SK-N-SH (cell line): ENCODE data around the gene TACO1. TPM values are rescaled to one million over a fixed set of nuclear protein-coding genes. Genes with fewer than 3 reads are reported as not detected.
A peak's percentile ranks its signal among the peaks of the same experiment; 100 is the strongest.

Source experiments
- CTCF ChIA-PET: fragments of 300-600, 350-600 bp; formaldehyde crosslinking; extraction: SDS; loops from one replicate; lab custom pipeline; 2021; lab: Yijun Ruan, JAX
- POLR2A ChIA-PET: fragments of 350-600 bp; sonication (Branson Sonifier 250); formaldehyde crosslinking; extraction: SDS; loops from one replicate; lab custom pipeline; 2020; ENCODE audit warnings: antibody characterized with exemption, inconsistent platforms; lab: Yijun Ruan, JAX
- DNase-seq: peaks from one replicate; pipeline ENCODE4 v3.0.0; 2012
- H2AFZ ChIP-seq: fragments of 200-600 bp; sonication (generic); 2 replicates; pipeline ENCODE4 v1.8.1; 2016; ENCODE audit warnings: antibody characterized with exemption, mild to moderate bottlenecking, low read depth
- H3F3A ChIP-seq: fragments of 200-600 bp; sonication (generic); replicated peaks from 2 replicates; pipeline ENCODE3; 2016; ENCODE audit warnings: antibody characterized with exemption, mild to moderate bottlenecking; ENCODE audit not compliant: insufficient read depth
- H3K27ac ChIP-seq, 2 experiments: fragments of 200-500 bp in 1 of 2; fragments of 200-600 bp in 1 of 2; sonication (Bioruptor generic) in 1 of 2; sonication (generic), shearing (Covaris generic) in 1 of 2; 2 replicates each; pipeline versions ENCODE4 v1.5.1 to v1.6.1; 2014 to 2016; ENCODE audit warnings: low read depth in 2 of 2, inconsistent platforms in 1 of 2, low read length in 1 of 2, mild to moderate bottlenecking in 1 of 2, mixed read lengths in 1 of 2
- H3K27me3 ChIP-seq: fragments of 200-600 bp; sonication (generic), shearing (Covaris generic); 2 replicates; pipeline ENCODE4 v1.6.1; 2016; ENCODE audit warnings: mixed run types; ENCODE audit not compliant: insufficient read depth
- H3K36me3 ChIP-seq, 2 experiments: fragments of 200-500 bp in 1 of 2; fragments of 200-600 bp in 1 of 2; sonication (Bioruptor generic) in 1 of 2; sonication (generic) in 1 of 2; replicated peaks in 1 of 2; 2 replicates each; pipeline versions ENCODE3 to v1.5.1; 2014 to 2016; ENCODE audit warnings: low read length in 1 of 2, mild to moderate bottlenecking in 1 of 2; ENCODE audit not compliant: insufficient read depth in 2 of 2, control insufficient read depth in 1 of 2
- H3K4me1 ChIP-seq, 2 experiments: fragments of 200-500 bp in 1 of 2; fragments of 200-600 bp in 1 of 2; sonication (Bioruptor generic) in 1 of 2; sonication (generic), shearing (Covaris generic) in 1 of 2; 2 replicates each; pipeline versions ENCODE4 v1.5.1 to v1.6.1; 2014 to 2016; ENCODE audit warnings: low read depth in 1 of 2, low read length in 1 of 2, mixed run types in 1 of 2; ENCODE audit not compliant: insufficient read depth in 2 of 2, control insufficient read depth in 1 of 2
- H3K4me2 ChIP-seq: fragments of 200-600 bp; sonication (generic), shearing (Covaris generic); 2 replicates; pipeline ENCODE4 v1.6.1; 2017; ENCODE audit warnings: mixed run types
- H3K4me3 ChIP-seq, 2 experiments: fragments of 200-500 bp in 1 of 2; fragments of 200-600 bp in 1 of 2; sonication (Bioruptor generic) in 1 of 2; sonication (generic), shearing (Covaris generic) in 1 of 2; 2 replicates each; pipeline versions ENCODE4 v1.5.1 to v1.8.1; 2014 to 2016; ENCODE audit warnings: low read depth in 2 of 2, inconsistent platforms in 1 of 2, low read length in 1 of 2, mild to moderate bottlenecking in 1 of 2, mixed read lengths in 1 of 2, moderate library complexity in 1 of 2
- H3K79me2 ChIP-seq: fragments of 200-600 bp; sonication (generic); 2 replicates; pipeline ENCODE4 v1.8.1; 2017; ENCODE audit warnings: mild to moderate bottlenecking; ENCODE audit not compliant: insufficient read depth
- H3K9ac ChIP-seq: fragments of 200-600 bp; sonication (generic); 2 replicates; pipeline ENCODE4 v1.6.1; 2017; ENCODE audit warnings: mixed run types
- H3K9me2 ChIP-seq: fragments of 200-600 bp; sonication (generic); 2 replicates; pipeline ENCODE4 v1.6.1; 2017; ENCODE audit warnings: mixed run types
- H3K9me3 ChIP-seq: fragments of 200-600 bp; sonication (generic); 2 replicates; pipeline ENCODE4 v1.6.1; 2017; ENCODE audit warnings: mixed run types, mild to moderate bottlenecking, moderate library complexity
- H4K20me1 ChIP-seq: fragments of 200-600 bp; sonication (generic); 2 replicates; pipeline ENCODE4 v1.6.1; 2017; ENCODE audit warnings: mild to moderate bottlenecking, mixed run types; ENCODE audit not compliant: insufficient read depth
- CHD2 ChIP-seq: fragments of 150-350 bp; IDR thresholded peaks from 2 replicates; pipeline ENCODE4 v1.6.1; 2018; ENCODE audit warnings: low read length; ENCODE audit not compliant: partially characterized antibody
- EP300 ChIP-seq, 2 experiments: IDR thresholded peaks; 2 replicates each; pipeline versions ENCODE4 v1.4.0 to v1.6.1; 2012; ENCODE audit warnings: borderline replicate concordance in 1 of 2, low read depth in 1 of 2, low read length in 1 of 2
- EZH2phosphoT487 ChIP-seq: fragments of 200-600 bp; sonication (generic); IDR thresholded peaks from 2 replicates; pipeline ENCODE4 v1.6.1; 2017; ENCODE audit warnings: low read depth, mixed run types, mild to moderate bottlenecking, antibody characterized with exemption, moderate library complexity, borderline replicate concordance
- FOSL2 ChIP-seq: IDR thresholded peaks from 2 replicates; pipeline ENCODE4 v1.4.0; 2012; ENCODE audit warnings: low read depth, mild to moderate bottlenecking, moderate library complexity, borderline replicate concordance
- FOXJ3 ChIP-seq: sonication (generic); formaldehyde crosslinking; IDR thresholded peaks from 2 replicates; pipeline ENCODE4 v1.5.1; 2020; ENCODE audit warnings: mild to moderate bottlenecking, missing genetic modification reagents
- GABPA ChIP-seq: IDR thresholded peaks from 2 replicates; pipeline ENCODE4 v1.4.0; 2012; ENCODE audit warnings: low read depth, mild to moderate bottlenecking
- GATA2 ChIP-seq: sonication (generic); formaldehyde crosslinking; IDR thresholded peaks from 2 replicates; pipeline ENCODE4 v1.5.0; 2020; ENCODE audit warnings: mild to moderate bottlenecking, missing genetic modification reagents
- MEF2A ChIP-seq: IDR thresholded peaks from 2 replicates; pipeline ENCODE4 v1.4.0; 2012; ENCODE audit warnings: low read depth, borderline replicate concordance
- MXI1 ChIP-seq: IDR thresholded peaks from 2 replicates; pipeline ENCODE4 v1.6.1; 2012; ENCODE audit warnings: mild to moderate bottlenecking, low read depth, low read length, improper control_type of control experiment
- NFIC ChIP-seq: IDR thresholded peaks from 2 replicates; pipeline ENCODE4 v1.4.0; 2012; ENCODE audit warnings: borderline replicate concordance
- NRF1 ChIP-seq: IDR thresholded peaks from 2 replicates; pipeline ENCODE4 v1.6.1; 2012; ENCODE audit warnings: low read depth, mild to moderate bottlenecking, low read length
- POLR2AphosphoS5 ChIP-seq: IDR thresholded peaks from 2 replicates; pipeline ENCODE4 v1.6.1; 2012; ENCODE audit warnings: low read depth, low read length
- RAD21 ChIP-seq: IDR thresholded peaks from 2 replicates; pipeline ENCODE4 v1.6.1; 2012; ENCODE audit warnings: mild to moderate bottlenecking, low read length
- RCOR1 ChIP-seq: fragments of 150-350 bp; IDR thresholded peaks from 2 replicates; pipeline ENCODE4 v1.6.1; 2017; ENCODE audit warnings: antibody characterized with exemption, low read length
- RFX5 ChIP-seq: IDR thresholded peaks from 2 replicates; pipeline ENCODE4 v1.6.1; 2012; ENCODE audit warnings: mild to moderate bottlenecking, improper control_type of control experiment, low read length
- RXRA ChIP-seq: IDR thresholded peaks from 2 replicates; pipeline ENCODE4 v1.4.0; 2012; ENCODE audit warnings: low read depth, mild to moderate bottlenecking, borderline replicate concordance
- SMC3 ChIP-seq: IDR thresholded peaks from 2 replicates; pipeline ENCODE4 v1.6.1; 2012; ENCODE audit warnings: low read depth, low read length, improper control_type of control experiment
- TAF1 ChIP-seq: IDR thresholded peaks from 2 replicates; pipeline ENCODE4 v1.6.1; 2012; ENCODE audit warnings: low read depth, mild to moderate bottlenecking, low read length, moderate library complexity, borderline replicate concordance
- TEAD4 ChIP-seq: IDR thresholded peaks from 2 replicates; pipeline ENCODE4 v1.4.0; 2012; ENCODE audit warnings: mild to moderate bottlenecking, borderline replicate concordance; ENCODE audit not compliant: insufficient read depth
- YY1 ChIP-seq: IDR thresholded peaks from 2 replicates; pipeline ENCODE4 v1.4.0; 2012; ENCODE audit warnings: low read depth, mild to moderate bottlenecking
- WGBS: methylation state at CpG from one replicate; pipeline ENCODE4 v1.1.6; 2017; ENCODE audit warnings: low lambda C conversion rate; 5-methylcytosine and 5-hydroxymethylcytosine counted together
- polyA plus RNA-seq, 3 experiments: library from polyadenylated mRNA; depleted of rRNA; stranded (reverse); fragments of >200 nt; gene quantifications; 2 replicates each; pipeline ENCODE4 v1.2.3, GENCODE V29; 2012
- TF ChIP-seq, protein P1 (sequence below): fragments of 150-350 bp; IDR thresholded peaks from 2 replicates; pipeline ENCODE4 v1.6.1; 2017; ENCODE audit warnings: antibody characterized with exemption, low read length, low read depth, borderline replicate concordance
- TF ChIP-seq, protein P2 (sequence below): fragments of 150-350 bp; IDR thresholded peaks from 2 replicates; pipeline ENCODE4 v1.6.1; 2016; ENCODE audit warnings: mild to moderate bottlenecking, low read depth, low read length
- TF ChIP-seq, protein P3 (sequence below): IDR thresholded peaks from 2 replicates; pipeline ENCODE4 v1.4.0; 2012; ENCODE audit warnings: low read depth, borderline replicate concordance
- TF ChIP-seq, protein P4 (sequence below): IDR thresholded peaks from 2 replicates; pipeline ENCODE4 v1.4.0; 2012; ENCODE audit warnings: low read depth
- TF ChIP-seq, protein P5 (sequence below): IDR thresholded peaks from 2 replicates; pipeline ENCODE4; 2012

Gene TACO1
- polyA plus RNA-seq, 1 of the 3 experiments (the other 2 are of a cell fraction): 37.9 TPM

DNA sequence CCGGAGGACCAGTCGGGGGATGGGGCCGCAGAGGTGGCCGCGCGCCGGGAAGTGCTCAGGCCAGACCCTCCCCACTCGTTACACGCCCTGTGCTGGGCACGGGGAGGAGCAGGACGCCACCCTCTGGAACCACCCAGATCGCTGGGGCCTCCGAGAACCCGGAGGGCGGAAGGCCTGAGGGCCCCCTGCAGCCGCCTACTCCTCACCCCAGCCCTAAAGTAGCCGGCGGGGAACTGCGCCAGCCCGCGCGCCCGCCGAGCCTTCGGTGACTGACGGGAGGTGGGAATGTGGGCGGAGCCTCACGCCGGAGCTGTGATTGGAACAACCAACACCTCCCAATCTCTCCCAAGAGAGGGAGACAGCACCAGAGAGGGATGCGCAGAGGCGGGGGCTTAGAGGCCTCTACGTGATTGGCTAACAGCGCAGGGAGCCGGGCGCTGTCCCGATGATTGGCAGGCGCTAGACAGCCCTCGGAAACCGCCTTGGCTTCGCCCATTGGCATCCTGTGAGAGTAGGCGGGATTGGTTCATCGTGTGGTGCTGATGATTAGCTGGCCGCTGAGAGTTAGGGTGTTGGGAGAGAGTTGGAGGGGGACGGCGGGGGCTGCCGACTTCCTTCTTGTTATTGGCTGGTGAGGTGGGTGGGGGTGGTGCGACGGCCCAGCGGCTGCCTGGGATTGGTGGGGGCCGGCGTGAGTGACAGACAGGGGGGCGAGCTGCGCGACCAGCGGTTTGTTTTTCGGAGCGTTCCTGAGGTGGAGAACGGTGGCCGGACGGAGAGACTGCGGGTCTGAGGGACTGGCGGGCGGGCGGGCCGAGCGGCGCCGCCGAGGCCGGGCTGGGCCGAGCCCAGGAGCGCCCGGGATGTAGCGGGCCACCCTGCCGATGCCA lies 21.2 kb downstream of the TACO1 start, which contains the start of gene MAP3K3:
TSS of gene MAP3K3 (plus strand) at position 734 of the 890 bp plus-strand sequence. CDS start 343 bp downstream, outside the sequence.
- Histone ChIP-seq H3K4me2 (peak within 1 kb of the TSS; percentile 97), H3F3A (peaks cover 3% of the 10 kb centered on the region), H3K9me3 (no peaks in the 10 kb centered on the region), H3K9me2 (no peaks in the 10 kb centered on the region), H3K27ac (peak within 1 kb of the TSS; percentile 42 to 88; a peak in 3 of 4 replicates), H3K9ac (peak within 1 kb of the TSS; percentile 74), H4K20me1 (peaks cover 31% of the 10 kb centered on the region), H3K27me3 (no peaks in the 10 kb centered on the region), H3K4me3 (peak within 1 kb of the TSS; percentile 79 to 87), H3K4me1 (peaks cover 13 to 14% of the 10 kb centered on the region in 2 experiments; a peak in 2 of 4 replicates), H3K36me3 (no peaks in the 10 kb centered on the region), H2AFZ (peak within 1 kb of the TSS; percentile 80), H3K79me2 (peaks cover 40% of the 10 kb centered on the region)
- ChIA-PET POLR2A (interaction anchor here (0.6 to 2.2 kb wide), 25 partner anchors 10 to 504 kb away, joined by 3 to 16 read pairs (median 5); partner anchors contain the start of genes CCDC47, CYB561, DDX42 and LIMD2), CTCF (interaction anchor here (0.7 to 29.2 kb wide), 16 partner anchors 10 to 219 kb away, joined by 3 to 827 read pairs (median 4); partner anchors contain the start of genes DCAF7 and LIMD2)
- DNase-seq: peak; percentile 99
- WGBS: under 1% methylated on average over 55 of the region's 75 CpGs
- no peak for TF ChIP-seq MEF2A
- peak; percentile 95 for TF ChIP-seq CHD2
- TF ChIP-seq GATA2 (CRISPR knock-in tag): no peak
- TF ChIP-seq TEAD4: 0 out of 2 replicates have a peak, but pooled peaks have one; percentile 7
- TF ChIP-seq, protein P1, sequence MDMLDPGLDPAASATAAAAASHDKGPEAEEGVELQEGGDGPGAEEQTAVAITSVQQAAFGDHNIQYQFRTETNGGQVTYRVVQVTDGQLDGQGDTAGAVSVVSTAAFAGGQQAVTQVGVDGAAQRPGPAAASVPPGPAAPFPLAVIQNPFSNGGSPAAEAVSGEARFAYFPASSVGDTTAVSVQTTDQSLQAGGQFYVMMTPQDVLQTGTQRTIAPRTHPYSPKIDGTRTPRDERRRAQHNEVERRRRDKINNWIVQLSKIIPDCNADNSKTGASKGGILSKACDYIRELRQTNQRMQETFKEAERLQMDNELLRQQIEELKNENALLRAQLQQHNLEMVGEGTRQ: no peak
- peak; percentile 99 for TF ChIP-seq POLR2AphosphoS5
- TF ChIP-seq FOXJ3 (CRISPR knock-in tag): no peak
- peak; percentile 78 for TF ChIP-seq NRF1
- peak; percentile 86 for TF ChIP-seq TAF1
- TF ChIP-seq RXRA: no peak
- TF ChIP-seq MXI1: peak; percentile 63
- TF ChIP-seq, protein P2, sequence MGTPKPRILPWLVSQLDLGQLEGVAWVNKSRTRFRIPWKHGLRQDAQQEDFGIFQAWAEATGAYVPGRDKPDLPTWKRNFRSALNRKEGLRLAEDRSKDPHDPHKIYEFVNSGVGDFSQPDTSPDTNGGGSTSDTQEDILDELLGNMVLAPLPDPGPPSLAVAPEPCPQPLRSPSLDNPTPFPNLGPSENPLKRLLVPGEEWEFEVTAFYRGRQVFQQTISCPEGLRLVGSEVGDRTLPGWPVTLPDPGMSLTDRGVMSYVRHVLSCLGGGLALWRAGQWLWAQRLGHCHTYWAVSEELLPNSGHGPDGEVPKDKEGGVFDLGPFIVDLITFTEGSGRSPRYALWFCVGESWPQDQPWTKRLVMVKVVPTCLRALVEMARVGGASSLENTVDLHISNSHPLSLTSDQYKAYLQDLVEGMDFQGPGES: peak; percentile 77
- no peak for TF ChIP-seq EZH2phosphoT487
- TF ChIP-seq FOSL2: no peak; the same call in 1 of the 2 replicates
- peak in 1 of 2 experiments; percentile 29; a peak in 2 of 4 replicates for TF ChIP-seq EP300 (IDR thresholded peaks at IDR 0.05; ENCODE audit: borderline replicate concordance in 1 of 2, low read depth in 1 of 2, low read length in 1 of 2)
- TF ChIP-seq RCOR1: peak; percentile 15; the same call in 1 of the 2 replicates
- TF ChIP-seq RAD21: 0 out of 2 replicates have a peak, but pooled peaks have one; percentile 2
- TF ChIP-seq RFX5: peak; percentile 86
- TF ChIP-seq, protein P3, sequence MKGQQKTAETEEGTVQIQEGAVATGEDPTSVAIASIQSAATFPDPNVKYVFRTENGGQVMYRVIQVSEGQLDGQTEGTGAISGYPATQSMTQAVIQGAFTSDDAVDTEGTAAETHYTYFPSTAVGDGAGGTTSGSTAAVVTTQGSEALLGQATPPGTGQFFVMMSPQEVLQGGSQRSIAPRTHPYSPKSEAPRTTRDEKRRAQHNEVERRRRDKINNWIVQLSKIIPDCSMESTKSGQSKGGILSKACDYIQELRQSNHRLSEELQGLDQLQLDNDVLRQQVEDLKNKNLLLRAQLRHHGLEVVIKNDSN: no peak
- 0 out of 2 replicates have a peak, but pooled peaks have one; percentile 6 for TF ChIP-seq SMC3
- TF ChIP-seq NFIC: peak; percentile 48; the same call in 1 of the 2 replicates
- peak; percentile 26; the same call in 1 of the 2 replicates for TF ChIP-seq GABPA
- TF ChIP-seq YY1: no peak
- TF ChIP-seq, protein P4, sequence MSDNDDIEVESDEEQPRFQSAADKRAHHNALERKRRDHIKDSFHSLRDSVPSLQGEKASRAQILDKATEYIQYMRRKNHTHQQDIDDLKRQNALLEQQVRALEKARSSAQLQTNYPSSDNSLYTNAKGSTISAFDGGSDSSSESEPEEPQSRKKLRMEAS: peak; percentile 5
- TF ChIP-seq, protein P5, sequence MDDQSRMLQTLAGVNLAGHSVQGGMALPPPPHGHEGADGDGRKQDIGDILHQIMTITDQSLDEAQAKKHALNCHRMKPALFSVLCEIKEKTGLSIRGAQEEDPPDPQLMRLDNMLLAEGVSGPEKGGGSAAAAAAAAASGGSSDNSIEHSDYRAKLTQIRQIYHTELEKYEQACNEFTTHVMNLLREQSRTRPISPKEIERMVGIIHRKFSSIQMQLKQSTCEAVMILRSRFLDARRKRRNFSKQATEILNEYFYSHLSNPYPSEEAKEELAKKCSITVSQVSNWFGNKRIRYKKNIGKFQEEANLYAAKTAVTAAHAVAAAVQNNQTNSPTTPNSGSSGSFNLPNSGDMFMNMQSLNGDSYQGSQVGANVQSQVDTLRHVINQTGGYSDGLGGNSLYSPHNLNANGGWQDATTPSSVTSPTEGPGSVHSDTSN: peak; percentile 99
